Measurements from ENCODE around the gene PRSS50. TPM values are rescaled to one million over a fixed set of nuclear protein-coding genes. Genes with fewer than 3 reads are reported as not detected.

The PRSS50 gene
- polyA plus RNA-seq, 1 experiment = not detected

DNA sequence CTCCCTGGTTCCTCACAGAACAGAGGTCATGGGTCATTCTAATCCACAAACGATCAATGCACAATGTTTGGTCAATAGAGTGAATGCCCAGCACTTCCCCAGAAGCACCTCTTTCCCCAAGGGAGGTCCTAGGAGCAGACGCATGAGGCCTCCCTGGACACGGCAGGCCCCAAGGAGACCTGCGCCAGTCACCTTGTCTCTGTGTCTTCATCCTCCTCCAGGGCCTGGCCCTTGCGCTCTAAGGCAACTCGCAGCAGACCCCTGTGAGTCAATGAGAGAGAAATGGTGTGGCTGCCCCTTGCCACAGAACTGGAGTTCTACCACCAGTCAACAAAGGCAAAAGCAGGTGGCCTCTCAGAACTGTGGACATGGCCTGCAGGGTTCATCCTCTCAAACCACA, 42.2 kb downstream of the PRSS50 start:
- no peaks in the 10 kb centered on the region for H3K27me3 ChIP-seq (ENCODE audit: control insufficient read depth, insufficient read depth, low read length)
- CTCF ChIA-PET = interaction anchor here (1.1 to 2.5 kb wide), 2 partner anchors 12 to 20 kb away, joined by 3 to 9 read pairs; no protein-coding TSS in a partner anchor
- no peak overlapping the region for H3K4me3 ChIP-seq (ENCODE audit: low read depth, low read length)
- no peak for TF ChIP-seq CTCF (IDR thresholded peaks at IDR 0.05; ENCODE audit: insufficient read depth, low read depth, low read length)
- POLR2A ChIA-PET = no interaction called here
- no peak for DNase-seq (ENCODE audit: low read depth)
- H3K36me3 ChIP-seq (ENCODE audit: control insufficient read depth, insufficient read depth, low read length) = no peaks in the 10 kb centered on the region

GRCh38 chr3:46674031-46674845, 43.4 kb downstream of the PRSS50 start:
- DNase-seq (ENCODE audit: low read depth) = no peak
- ChIA-PET CTCF (interaction anchor here (1.1 kb wide), 1 partner anchor 13 kb away, joined by 3 read pairs; no protein-coding TSS in a partner anchor), POLR2A (no interaction called here)
- no peaks in the 10 kb centered on the region for H3K36me3 ChIP-seq (ENCODE audit: control insufficient read depth, insufficient read depth, low read length)
- TF ChIP-seq CTCF (IDR thresholded peaks at IDR 0.05; ENCODE audit: insufficient read depth, low read depth, low read length) = 0 out of 2 replicates have a peak, but pooled peaks have one; percentile 11
- no peaks in the 10 kb centered on the region for H3K27me3 ChIP-seq (ENCODE audit: control insufficient read depth, insufficient read depth, low read length)
- H3K4me3 ChIP-seq (ENCODE audit: low read depth, low read length) = no peak overlapping the region

DNA sequence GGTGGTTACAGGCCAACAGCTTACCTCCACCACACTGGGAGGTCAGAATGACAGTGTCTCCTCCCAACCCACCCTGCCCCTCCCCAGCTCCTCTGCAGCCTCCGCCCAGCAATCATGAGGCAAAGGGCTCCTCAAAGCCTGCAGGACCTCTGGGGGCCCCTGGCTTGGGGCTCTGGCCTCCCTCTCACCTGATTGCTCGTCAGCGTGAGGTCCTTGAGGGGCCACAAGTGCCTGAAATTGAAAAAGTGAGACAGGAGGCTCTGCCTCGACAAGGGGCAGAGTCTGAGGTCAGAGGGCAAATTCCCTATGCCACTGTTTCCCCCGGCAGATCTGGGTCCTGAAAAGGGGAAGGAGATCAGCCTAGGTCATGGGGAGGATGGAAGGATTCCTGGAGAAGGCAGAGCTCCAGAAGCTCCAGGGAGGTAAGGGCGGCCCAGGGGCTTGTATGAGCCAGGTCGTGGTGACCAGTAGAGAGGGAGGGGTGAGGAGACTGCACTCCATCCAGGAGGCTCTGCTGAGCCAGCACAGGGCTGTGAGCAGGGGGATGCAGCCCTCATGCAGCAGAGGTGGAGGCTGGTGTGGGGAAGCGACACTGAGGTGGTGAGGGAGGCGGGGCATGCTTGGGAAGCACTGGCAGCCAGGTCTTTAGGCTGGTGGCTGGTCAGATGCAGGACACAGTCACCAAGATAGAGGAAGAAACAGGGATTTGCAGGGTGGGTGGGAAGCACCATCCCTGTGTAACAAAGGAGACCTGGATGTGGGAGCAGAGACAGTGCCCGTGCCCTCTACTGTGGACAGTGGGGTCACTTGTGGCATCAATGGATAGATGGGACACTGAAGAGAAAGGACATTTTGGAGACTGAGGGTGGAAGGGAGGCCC, 44.3 kb downstream of the PRSS50 start:
- no peaks in the 10 kb centered on the region for H3K36me3 ChIP-seq (ENCODE audit: control insufficient read depth, insufficient read depth, low read length)
- no peaks in the 10 kb centered on the region for H3K27me3 ChIP-seq (ENCODE audit: control insufficient read depth, insufficient read depth, low read length)
- DNase-seq (ENCODE audit: low read depth) = no peak
- no peak overlapping the region for H3K4me3 ChIP-seq (ENCODE audit: low read depth, low read length)
- CTCF ChIA-PET = interaction anchor here (1.7 kb wide), 1 partner anchor 10 kb away, joined by 8 read pairs; no protein-coding TSS in a partner anchor
- POLR2A ChIA-PET = no interaction called here
- TF ChIP-seq CTCF (IDR thresholded peaks at IDR 0.05; ENCODE audit: insufficient read depth, low read depth, low read length) = no peak

DNA sequence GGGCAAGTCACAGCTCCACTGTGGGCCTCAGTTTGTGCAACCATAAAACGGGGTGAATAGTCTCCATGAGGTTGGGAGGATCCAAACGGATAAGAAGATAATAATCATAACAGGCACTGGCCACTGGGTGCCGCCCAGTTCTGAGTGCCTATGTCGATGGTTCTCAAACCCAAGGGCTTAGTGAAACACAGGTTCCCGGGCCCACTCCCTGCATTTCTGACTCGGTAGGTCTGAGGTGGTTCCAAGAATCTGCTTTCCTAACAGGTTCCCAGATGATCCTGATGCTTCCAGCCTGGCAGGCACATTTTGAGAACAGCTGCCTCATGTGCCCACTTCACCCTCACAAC, 45.3 kb downstream of the PRSS50 start:
- Histone ChIP-seq H3K36me3 (ENCODE audit: control insufficient read depth, insufficient read depth, low read length) (no peaks in the 10 kb centered on the region), H3K27me3 (ENCODE audit: control insufficient read depth, insufficient read depth, low read length) (no peaks in the 10 kb centered on the region), H3K4me3 (ENCODE audit: low read depth, low read length) (no peak overlapping the region)
- ChIA-PET CTCF (interaction anchor here (0.7 to 1.7 kb wide), 3 partner anchors 9 to 184 kb away, joined by 3 to 8 read pairs (median 4); no protein-coding TSS in a partner anchor), POLR2A (no interaction called here)
- no peak for TF ChIP-seq CTCF (IDR thresholded peaks at IDR 0.05; ENCODE audit: insufficient read depth, low read depth, low read length)
- DNase-seq (ENCODE audit: low read depth) = no peak
